ENCODE measurements around the gene MRPL4.
"Not testable (repeated sequence)": the region's sequence is repeated elsewhere in the genome, so short reads cannot be mapped to it uniquely, and the experiment has no call there.

MRPL4 gene

DNA sequence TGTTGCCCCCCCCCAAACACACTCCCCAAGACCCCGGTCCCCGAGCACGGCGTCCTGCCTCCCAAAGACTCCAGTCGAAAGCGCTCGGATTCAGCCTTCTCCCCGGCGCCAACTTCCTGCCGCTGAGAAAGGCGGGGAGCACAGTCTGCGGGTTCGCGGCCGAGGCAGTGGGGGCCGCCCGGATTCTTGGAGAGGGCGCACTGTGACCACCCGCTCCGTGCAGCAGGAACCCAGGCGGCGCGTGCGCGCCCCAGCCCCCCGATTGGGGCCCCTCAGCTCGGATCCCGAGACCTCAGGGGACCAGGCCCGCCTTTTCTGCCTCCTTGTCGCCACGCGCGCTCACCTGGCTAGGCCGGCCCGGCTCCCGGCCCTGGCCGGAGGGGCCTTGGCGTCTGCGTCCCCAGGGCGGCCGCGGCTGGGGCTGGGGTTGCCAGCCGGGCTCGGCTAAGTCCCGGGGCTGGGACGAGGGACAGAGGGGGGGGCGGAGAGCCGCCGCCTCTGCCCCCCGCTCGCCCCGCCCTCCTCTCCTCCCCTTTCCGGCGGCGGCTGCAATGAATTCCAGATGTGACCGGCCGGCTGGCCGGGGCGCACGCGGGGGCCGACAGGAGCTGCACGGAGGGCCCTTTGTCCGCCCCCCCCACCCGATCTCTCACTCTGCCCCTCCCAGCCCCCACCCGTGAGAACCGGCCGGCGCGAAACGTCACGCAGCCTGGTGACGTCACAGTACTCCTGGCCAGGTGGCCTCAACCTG lies 21.0 kb upstream of the MRPL4 start, which contains the start of gene S1PR2:
S1PR2 (minus strand) TSS at position 471 of the 751 bp plus-strand sequence. CDS start 6,426 bp downstream, outside the sequence.
- peak; percentile 85 for DNase-seq

DNA sequence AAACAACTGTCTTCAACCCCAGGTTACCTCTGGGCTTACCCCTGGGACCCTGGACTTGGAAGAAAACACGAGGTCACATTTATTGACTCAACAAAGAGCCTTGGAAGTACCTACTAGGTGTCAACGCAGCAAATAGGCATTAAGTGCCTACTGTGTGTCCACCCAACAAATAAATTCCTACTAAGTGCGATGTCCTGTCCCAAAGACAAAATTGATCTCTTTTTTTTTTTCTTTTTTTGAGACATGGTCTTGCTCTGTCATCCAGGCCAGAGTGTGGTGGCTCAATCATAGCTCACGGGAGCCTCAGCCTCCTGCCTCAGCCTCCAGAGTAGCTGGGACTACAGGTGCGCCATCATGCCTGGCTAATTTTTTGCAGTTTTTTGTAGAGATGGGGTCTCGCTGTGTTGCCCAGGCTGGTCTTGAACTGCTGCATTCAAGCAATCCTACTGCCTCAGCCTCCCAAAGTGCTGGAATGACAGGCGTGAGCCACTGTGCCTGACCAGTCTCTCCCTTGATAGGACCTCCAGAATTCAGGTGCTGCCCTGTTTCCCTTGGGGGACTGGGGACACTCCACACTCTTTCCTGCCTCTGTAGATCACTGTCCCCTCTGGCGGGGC lies 20.3 kb upstream of the MRPL4 start:
- no peak for DNase-seq

DNA sequence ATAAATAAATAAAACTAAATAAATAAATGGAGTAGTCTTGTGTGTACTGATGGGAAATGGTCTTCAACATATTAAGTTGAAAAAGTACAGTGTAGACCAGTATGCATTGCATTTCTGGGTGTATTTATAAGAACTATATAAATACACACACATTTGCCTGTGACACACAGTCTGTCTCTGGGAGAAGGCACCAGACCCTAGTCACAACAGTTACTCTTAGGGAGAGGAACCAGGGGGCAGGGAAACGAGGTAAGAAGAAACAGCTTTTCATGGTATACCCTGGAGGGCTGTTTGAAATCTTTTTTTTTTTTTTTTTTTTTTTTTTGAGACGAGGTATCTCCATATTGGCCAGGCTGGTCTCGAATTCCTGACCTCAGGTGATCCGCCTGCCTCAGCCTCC lies 18.1 kb upstream of the MRPL4 start:
- DNase-seq, result no peak

DNA sequence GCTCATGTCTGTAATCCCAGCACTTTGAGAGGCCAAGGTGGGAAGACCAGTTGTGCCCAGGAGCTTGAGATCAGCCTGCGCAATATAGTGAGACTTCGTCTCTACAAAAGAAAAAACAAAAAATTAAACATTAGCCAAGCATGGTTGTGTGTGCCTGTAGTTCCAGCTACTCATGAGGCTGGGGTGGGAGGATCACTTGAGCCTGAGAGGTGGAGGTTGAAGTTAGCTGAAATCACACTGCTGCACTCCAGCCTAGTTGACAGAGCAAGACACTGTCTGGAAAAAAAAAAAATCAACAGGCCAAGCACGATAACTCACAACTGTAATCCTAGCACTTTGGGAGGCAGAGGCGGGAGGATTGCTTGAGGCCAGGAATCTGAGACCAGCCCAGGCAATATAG lies 17.0 kb upstream of the MRPL4 start:
- DNase-seq, result no peak

DNA sequence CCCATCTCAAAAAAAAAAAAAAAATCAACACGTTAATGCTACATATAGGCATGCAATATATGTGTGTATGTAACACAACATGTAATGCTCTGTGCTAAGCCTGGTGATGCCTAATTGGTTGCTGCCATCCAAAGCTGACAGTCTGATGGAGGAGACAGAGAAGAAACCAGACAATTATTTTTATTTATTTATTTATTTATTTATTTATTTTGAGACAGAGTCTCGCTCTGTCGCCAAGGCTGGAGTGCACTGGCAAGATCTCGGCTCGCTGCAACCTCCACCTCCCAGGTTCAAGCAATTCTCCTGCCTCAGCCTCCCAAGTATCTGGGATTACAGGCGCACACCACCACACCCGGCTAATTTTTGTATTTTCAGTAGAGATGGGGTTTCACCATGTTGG lies 16.6 kb upstream of the MRPL4 start:
- DNase-seq, result not testable (repeated sequence)

DNA sequence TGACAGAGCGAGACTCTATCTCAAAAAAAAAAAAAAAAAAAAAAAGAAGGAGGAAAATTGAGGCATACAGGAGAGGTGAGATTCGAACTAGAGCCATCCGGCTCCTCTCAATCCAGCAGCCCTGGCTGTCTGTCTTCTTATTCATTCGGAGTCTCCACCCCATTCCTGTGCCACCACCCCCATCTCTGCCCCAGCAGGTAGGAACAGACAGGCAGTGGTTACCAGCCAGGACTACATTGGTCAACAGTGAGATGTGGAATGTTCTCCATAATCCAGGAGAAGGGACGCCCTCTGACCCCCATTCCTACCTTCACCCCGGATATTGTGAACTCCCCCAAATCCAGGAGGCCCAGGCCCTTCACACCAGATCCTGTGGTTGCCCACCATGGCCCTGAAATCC lies 14.3 kb upstream of the MRPL4 start:
- DNase-seq, result peak; percentile 42

DNA sequence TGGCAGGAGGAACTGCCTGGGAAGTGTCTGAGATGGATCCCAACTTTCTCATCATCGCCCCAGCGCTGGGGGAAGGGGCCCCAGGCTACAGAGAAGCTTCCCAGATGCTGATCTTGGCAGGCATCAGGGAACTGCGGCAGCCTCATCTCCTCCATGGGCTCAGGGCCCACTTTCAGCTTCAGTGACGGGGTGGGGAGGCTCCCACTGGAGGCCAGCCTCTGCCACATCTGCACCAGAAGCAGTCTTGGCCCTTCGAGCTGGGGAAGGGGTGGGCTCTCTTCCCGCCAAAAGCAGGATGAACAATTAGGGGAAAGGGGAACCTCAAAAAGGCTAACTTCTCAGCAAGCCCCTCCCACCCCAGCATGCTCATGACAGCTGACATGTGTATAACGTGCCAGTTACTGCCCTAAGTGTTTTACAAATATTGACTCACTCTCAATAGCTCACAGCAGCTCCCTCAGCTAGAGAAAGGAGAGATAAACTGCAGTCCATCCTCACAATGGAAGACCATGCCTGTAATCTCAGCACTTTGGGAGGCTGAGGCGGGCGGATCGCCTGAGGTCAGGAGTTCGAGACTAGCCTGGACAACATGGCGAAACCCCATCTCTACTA lies 13.7 kb upstream of the MRPL4 start:
- peak; percentile 97 for DNase-seq

DNA sequence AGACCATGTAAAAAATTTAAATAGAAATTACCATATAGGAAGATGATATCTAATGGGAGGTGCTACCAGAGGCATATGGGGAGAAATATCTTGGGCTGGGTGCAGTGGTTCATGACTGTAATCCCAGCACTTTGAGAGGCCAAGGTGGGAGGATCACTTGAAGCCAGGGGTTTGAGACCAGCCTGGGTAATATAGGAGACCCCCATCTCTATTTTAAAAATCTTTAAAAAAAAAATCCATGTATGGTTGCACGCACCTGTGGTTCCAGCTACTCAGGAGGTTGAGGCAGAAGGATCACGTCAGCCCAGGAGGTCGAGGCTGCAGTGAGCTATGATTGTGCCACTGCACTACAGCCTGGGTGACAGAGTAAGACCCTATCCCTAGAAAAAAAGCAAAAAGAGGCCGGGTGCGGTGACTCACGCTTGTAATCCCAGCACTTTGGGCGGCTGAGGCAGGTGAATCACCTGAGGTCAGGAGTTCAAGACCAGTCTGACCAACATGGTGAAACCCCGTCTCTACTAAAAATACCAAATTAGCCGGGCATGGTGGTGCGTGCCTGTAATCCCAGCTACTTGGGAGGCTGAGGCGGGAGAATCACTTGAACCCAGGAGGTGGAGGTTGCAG lies 10.1 kb upstream of the MRPL4 start:
- DNase-seq, result not testable (repeated sequence)

DNA sequence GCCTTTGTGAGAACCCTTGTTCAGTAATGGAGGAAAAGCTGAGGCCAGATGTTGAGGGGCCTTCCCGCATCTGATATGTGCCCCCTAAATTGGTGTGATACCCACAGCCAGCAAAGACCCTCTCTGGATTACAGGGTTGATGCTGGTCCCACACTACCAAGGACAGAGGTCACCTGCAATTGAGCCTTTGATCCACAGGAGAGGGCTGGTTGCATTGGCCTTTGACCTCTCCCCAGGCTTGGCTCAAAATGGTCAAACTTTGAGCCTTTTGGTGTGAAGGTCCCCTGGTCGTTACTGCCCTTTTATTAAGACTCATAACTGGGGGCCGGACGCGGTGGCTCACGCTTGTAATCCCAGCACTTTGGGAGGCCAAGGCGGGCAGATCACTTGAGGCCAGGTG lies 8.4 kb upstream of the MRPL4 start:
- no peak for DNase-seq

DNA sequence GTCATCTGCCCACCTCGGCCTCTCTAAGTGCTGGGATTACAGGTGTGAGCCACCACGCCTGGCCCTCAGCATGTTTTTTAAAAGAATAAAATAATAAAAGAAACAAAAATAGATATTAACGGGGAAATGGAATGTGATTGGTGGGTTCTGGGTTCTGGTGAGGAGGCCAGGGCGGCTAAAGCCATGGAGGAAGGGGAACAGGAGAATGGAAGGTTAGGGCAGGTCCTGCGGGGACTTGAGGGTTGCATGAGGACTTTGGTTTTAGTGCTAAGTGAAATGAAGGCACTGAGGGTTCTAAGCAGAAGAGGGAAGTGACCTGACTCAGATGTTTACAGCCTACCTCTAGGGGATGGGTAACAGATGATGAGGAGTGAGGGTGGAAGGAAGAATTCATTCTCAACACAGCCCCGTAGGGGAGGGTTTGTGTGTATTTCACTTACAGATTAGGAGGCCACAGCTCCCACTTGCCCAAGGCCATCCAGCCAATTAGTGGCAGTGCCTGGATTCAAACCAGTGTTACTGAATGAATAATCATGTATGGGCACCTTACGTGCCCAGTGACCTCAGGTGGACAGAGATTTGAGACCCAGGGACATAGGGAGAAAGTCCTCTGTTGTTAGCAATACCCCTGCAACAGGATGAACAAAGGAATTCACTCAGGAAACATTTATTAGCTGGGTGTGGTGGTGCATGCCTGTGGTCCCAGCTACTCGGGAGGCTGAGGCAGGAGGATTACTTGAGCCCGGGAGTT lies 6.7 kb upstream of the MRPL4 start:
- no peak for DNase-seq

DNA sequence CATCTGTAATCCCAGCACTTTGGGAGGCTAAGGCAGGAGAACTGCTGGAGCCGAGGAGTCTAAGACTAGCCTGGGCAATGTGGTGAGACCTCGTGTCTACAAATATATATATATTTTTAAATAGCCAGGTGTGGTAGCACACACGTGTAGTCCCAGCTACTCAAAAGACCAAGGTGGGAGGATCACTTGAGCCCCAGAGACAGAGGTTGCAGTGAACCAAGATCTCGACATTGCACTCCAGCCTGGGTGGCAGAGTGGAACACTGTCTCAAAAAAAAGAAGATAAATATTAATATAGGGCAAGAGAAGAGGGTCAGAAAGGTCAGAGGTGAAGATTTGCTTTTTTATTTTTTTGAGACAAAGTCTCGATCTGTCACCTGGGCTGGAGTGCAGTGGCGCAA lies 5.5 kb upstream of the MRPL4 start:
- DNase-seq, result no peak

DNA sequence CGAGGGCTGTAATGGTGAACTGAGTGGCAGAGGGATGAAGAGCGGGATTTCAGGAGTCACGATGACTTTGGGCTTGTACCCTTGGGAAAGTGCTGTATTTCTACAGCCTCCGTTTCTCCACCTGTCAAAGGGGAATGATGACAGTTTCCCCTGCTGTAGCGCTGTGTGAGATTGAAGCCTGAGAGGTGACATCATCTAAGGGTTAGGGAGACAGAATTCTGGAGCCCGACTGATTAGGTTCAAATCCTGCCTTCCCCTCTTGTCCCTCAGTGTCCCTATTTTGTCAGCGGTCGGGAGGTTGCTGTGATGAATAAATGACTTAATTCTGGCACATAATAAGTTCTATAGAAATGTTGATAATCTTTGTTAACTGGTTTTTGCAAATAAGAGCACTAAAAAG lies 693 bp downstream of the MRPL4 start:
- DNase-seq, result no peak

DNA sequence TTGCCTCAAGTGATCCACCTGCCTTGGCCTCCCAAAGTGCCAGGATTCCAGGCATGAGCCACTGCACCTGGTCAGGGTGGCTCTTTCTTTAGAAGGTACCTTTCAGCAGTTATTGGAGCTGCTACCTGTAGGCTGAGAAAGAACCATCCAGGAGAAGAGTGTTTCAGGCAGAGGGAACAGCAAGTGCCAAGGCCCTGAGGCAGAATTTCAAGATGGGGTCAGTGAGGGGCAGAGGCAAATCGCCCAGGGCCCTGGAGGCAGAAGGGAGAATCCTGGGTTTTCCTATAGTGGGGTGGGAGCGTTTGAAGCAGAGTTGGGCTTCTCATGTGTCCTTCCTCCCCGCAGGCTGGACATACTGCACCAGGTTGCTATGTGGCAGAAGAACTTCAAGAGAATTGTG lies 2.2 kb downstream of the MRPL4 start:
- no peak for DNase-seq

DNA sequence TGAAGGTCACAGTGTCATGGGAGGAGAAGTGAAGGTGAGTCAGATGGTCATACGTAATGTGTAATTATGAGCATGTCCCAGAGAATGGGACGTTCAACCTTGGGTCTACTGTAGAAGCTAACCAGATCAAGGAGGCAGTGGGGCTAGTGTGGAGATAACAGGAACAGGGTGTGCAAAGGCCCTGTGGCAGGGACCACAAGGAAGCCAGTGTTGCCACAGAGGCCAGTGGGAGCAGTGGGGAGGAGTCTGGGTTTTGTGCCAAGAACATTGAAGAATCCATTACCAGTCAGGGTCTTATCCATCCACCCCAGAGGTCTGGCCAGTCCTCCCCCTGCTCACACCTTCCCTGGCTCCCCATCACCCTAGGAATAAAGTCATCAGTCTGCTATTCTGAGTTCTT lies 3.3 kb downstream of the MRPL4 start:
- DNase-seq, result no peak

DNA sequence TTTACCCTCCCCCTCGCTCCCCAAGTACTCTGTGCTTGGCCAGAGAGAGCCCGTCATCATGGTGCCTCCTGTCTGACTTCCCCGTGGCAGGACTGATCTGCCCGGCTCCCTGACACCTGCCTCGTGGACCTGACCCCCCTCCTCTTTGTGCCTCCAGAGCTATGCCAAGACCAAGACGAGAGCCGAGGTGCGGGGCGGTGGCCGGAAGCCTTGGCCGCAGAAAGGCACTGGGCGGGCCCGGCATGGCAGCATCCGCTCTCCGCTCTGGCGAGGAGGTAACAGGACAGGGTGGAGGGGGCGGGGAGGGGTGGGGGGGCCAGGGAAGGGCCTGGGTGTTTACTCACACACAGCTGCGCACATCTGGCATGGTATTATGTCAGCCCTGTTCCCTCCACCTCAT lies 4.5 kb downstream of the MRPL4 start:
- no peak for DNase-seq

DNA sequence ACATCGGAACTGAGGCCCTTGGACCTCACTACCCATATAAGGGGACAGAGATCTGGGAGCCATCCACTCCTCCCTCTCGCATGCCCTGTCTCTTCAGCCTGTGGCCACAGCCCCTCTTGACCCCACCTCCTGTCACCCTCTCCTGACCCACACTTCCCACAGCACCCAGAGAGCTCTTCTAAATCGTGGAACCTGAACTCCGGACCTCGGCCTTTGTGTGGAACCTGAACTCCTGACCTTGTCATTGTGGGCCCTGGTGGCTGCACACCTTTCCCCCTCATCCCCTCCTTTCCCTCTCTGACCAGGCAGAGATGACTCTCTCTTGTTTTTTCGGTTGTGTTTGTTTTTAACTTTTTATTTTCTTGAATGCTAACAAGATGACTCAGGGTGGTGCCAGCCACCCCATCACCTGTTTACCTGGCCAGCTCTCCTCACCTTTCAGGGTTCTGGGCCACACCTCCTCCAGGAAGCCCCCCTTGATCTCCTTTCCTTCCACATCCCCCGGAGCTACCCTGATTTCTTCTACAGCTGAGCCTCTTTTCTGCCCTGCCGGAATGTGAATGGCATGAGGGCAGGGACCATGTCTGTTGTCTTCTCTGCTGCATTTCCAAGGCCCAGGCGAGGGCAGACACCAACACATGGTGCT lies 5.1 kb downstream of the MRPL4 start:
- no peak for DNase-seq

DNA sequence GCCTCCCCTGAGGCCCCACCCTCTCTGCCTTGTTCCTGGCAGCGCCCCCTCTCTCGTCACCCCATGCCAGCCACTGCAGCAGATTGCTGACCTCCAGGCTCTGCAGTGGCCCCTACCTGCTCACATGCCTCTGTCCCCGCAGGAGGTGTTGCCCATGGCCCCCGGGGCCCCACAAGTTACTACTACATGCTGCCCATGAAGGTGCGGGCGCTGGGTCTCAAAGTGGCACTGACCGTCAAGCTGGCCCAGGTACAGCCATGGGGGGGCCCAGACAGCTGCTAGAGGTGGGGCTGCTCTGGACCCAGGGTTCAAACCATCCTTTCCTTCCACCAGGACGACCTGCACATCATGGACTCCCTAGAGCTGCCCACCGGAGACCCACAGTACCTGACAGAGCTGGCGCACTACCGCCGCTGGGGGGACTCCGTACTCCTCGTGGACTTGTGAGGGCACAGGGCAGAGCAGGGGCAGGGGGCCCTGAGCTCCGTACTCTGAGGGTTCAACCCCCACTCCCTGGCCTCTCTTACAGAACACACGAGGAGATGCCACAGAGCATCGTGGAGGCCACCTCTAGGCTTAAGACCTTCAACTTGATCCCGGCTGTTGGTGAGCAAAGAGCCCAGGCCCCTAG lies 6.2 kb downstream of the MRPL4 start:
- no peak for DNase-seq

DNA sequence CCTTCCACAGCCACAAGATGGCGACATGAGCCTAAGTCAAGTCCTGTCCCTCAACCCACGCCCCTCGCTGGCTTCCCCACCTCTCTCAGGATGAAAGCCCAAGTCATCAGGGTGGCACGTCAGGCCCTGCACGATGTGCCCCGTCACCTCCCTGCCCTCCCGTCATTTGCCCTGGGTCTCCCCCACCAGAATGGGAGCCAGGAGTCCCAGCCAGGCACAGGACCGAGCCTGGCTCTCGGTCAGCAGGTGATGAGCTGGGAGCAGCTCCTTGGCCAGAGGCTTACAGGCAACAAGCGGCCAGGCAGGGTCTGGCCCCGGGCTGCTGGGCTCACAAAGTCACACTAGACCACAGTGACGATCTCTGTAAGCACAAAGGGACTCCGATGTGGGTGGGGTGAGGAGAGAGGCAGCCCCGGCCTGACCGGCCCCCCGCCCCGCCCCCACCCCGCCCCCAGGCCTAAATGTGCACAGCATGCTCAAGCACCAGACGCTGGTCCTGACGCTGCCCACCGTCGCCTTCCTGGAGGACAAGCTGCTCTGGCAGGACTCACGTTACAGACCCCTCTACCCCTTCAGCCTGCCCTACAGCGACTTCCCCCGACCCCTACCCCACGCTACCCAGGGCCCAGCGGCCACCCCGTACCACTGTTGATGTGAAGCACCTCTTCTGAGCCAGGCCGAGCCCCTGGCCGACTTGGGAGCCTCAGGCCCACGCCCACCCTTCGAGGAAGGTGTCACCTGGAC lies 7.3 kb downstream of the MRPL4 start:
- DNase-seq, result peak; percentile 92

DNA sequence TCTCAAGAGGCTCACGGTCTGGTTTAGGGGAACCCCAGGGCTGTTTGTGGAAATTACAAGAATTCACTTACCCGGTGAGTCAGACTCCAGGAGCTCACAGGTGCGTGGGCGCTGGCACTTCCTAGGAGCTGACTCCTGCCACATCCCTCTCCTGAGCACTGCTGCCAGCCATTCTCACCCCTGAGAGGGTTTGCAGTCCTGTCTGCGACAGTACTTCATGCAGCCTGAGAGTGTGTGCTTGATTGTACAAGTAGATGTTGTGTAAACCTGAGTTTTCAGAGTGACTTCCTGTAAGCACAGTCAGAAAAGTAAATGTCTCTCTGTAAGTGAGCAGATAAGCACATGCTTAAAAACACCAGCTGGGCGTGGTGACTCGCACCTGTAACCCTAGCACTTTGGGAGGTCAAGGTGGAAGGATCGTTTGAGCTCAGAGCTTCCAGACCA lies 8.1 kb downstream of the MRPL4 start:
- no peak for DNase-seq

DNA sequence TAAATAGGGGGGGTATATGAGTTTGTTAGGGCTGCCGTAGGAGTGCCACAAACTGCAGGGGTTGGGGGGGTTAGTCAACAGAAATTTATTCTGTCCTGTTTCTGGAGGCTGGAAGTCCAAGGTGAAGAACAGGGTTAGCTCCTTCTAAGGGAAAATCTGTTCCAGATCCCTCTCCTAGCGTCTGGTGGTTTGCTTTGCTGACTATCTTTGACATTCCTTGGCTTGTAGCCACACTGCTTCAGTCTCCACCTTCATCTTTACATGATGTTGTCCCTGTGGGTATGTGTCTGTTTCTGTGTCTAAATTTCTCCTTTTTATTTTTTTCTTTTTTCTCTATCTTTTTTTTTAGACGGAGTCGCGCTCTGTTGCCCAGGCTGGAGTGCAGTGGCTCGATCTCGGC lies 10.8 kb downstream of the MRPL4 start:
- DNase-seq, result no peak

DNA sequence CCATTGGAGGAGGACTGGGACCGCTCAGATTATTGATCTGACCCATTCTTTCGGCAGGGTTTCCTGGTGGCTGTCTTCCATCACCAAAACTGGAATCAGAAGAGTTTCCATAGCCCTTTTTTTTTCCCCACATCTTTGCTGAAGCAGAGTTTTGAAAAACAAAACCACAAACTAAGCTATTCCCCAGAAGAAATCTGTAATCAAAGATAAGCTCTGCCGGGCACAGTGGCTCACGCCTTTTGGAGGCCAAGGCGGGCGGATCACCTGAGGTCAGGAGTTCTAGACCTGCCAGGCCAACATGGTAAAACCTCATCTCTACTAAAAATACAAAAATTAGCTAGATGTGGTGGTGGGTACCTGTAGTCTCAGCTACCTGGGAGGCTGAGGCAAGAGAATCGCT lies 14.7 kb downstream of the MRPL4 start:
- DNase-seq, result no peak

Data from NCI-H146 (cell line).